ENCODE data around the gene SET. TPM values are rescaled to one million over a fixed set of nuclear protein-coding genes. Genes with fewer than 3 reads are reported as not detected.

Gene SET
- total RNA-seq, 1 donor from 2014 or later: 168 TPM

- peaks cover 13% of the 10 kb centered on the region for H3K36me3 ChIP-seq
- DNase-seq: no peak
- intact Hi-C loops (cut with micrococcal nuclease): no loop called here
- no peak overlapping the region for H3K4me3 ChIP-seq
- no peaks in the 10 kb centered on the region for H3K27me3 ChIP-seq (ENCODE audit: low read depth)
- H3K9me3 ChIP-seq (replicated peaks): no peaks in the 10 kb centered on the region
- no peak for TF ChIP-seq CTCF (IDR thresholded peaks at IDR 0.05; ENCODE audit: borderline replicate concordance)
- no peaks in the 10 kb centered on the region for H3K4me1 ChIP-seq
- H3K27ac ChIP-seq (replicated peaks): no peak overlapping the region
These were observed 26.4 kb downstream of the SET start for GRCh38 chr9:128715436-128715750.

GRCh38 chr9:128716581-128717254 lies 27.7 kb downstream of the SET start:
- Histone ChIP-seq H3K4me3 (no peak overlapping the region), H3K27me3 (ENCODE audit: low read depth) (no peaks in the 10 kb centered on the region), H3K36me3 (peaks cover 13% of the 10 kb centered on the region), H3K4me1 (no peaks in the 10 kb centered on the region), H3K27ac (replicated peaks) (no peak overlapping the region), H3K9me3 (replicated peaks) (no peaks in the 10 kb centered on the region)
- DNase-seq: no peak
- intact Hi-C loops (cut with micrococcal nuclease): no loop called here
- no peak for TF ChIP-seq CTCF (IDR thresholded peaks at IDR 0.05; ENCODE audit: borderline replicate concordance)

- Histone ChIP-seq H3K4me1 (no peaks in the 10 kb centered on the region), H3K36me3 (peaks cover 9% of the 10 kb centered on the region), H3K9me3 (replicated peaks) (no peaks in the 10 kb centered on the region), H3K4me3 (no peak overlapping the region), H3K27me3 (ENCODE audit: low read depth) (no peaks in the 10 kb centered on the region), H3K27ac (replicated peaks) (no peak overlapping the region)
- DNase-seq: no peak
- TF ChIP-seq CTCF (IDR thresholded peaks at IDR 0.05; ENCODE audit: borderline replicate concordance): no peak
- intact Hi-C loops (cut with micrococcal nuclease): no loop called here
These were observed 29.0 kb downstream of the SET start for GRCh38 chr9:128718047-128718446.

GRCh38 chr9:128718475-128718874 lies 29.5 kb downstream of the SET start:
- Histone ChIP-seq H3K36me3 (peaks cover 9% of the 10 kb centered on the region), H3K4me3 (no peak overlapping the region), H3K27ac (replicated peaks) (no peak overlapping the region), H3K4me1 (peaks cover 2% of the 10 kb centered on the region), H3K27me3 (ENCODE audit: low read depth) (no peaks in the 10 kb centered on the region), H3K9me3 (replicated peaks) (no peaks in the 10 kb centered on the region)
- intact Hi-C loops (cut with micrococcal nuclease): no loop called here
- DNase-seq: no peak
- TF ChIP-seq CTCF (IDR thresholded peaks at IDR 0.05; ENCODE audit: borderline replicate concordance): no peak

- DNase-seq: no peak
- intact Hi-C loops (cut with micrococcal nuclease): no loop called here
- H3K4me3 ChIP-seq: no peak overlapping the region
- no peak overlapping the region for H3K27ac ChIP-seq (replicated peaks)
- H3K27me3 ChIP-seq (ENCODE audit: low read depth): no peaks in the 10 kb centered on the region
- TF ChIP-seq CTCF (IDR thresholded peaks at IDR 0.05; ENCODE audit: borderline replicate concordance): no peak
- peaks cover 13% of the 10 kb centered on the region for H3K4me1 ChIP-seq
- no peaks in the 10 kb centered on the region for H3K9me3 ChIP-seq (replicated peaks)
- H3K36me3 ChIP-seq: peaks cover 9% of the 10 kb centered on the region
These were observed 31.0 kb downstream of the SET start for GRCh38 chr9:128719919-128720605.

Data from left ventricle myocardium inferior (tissue), 1 donor.